BJ (cell line): ENCODE measurements around the gene NDP. TPM values are rescaled to one million over a fixed set of nuclear protein-coding genes. Genes with fewer than 3 reads are reported as not detected.

Experiments used
- CTCF ChIA-PET: fragments of 350-600 bp; formaldehyde crosslinking; extraction: SDS; loops from one replicate; lab custom pipeline; 2021; ENCODE audit warnings: antibody characterized with exemption, inconsistent platforms; lab: Yijun Ruan, JAX
- POLR2A ChIA-PET: fragments of 300-600 bp; sonication (Branson Sonifier 250); formaldehyde crosslinking; extraction: SDS; loops from one replicate; lab custom pipeline; 2021; ENCODE audit warnings: antibody characterized with exemption; lab: Charles Lee
- DNase-seq: peaks from one replicate; pipeline ENCODE4 v3.0.0-alpha.2; 2011; ENCODE audit warnings: low read depth
- H3K27me3 ChIP-seq: 2 replicates; pipeline ENCODE4 v1.6.0; 2011; ENCODE audit warnings: low read length; ENCODE audit not compliant: control insufficient read depth, insufficient read depth
- H3K36me3 ChIP-seq: 2 replicates; pipeline ENCODE4 v1.5.1; 2011; ENCODE audit warnings: low read length; ENCODE audit not compliant: control insufficient read depth, insufficient read depth
- H3K4me3 ChIP-seq: 2 replicates; pipeline ENCODE4 v1.5.1; 2011; ENCODE audit warnings: low read depth, mild to moderate bottlenecking, control low read depth, low read length
- CTCF ChIP-seq: IDR thresholded peaks from 2 replicates; pipeline ENCODE4 v1.5.1; 2011; ENCODE audit warnings: low read depth, mild to moderate bottlenecking, control low read depth, inconsistent platforms, low read length, moderate library complexity; ENCODE audit not compliant: insufficient read depth
- polyA plus RNA-seq: library from polyadenylated mRNA; depleted of rRNA; stranded (reverse); fragments of >200 nt; gene quantifications from 2 replicates; pipeline ENCODE4 v1.2.3, GENCODE V29; 2011

Gene NDP
- polyA plus RNA-seq, 1 experiment: not detected

DNA sequence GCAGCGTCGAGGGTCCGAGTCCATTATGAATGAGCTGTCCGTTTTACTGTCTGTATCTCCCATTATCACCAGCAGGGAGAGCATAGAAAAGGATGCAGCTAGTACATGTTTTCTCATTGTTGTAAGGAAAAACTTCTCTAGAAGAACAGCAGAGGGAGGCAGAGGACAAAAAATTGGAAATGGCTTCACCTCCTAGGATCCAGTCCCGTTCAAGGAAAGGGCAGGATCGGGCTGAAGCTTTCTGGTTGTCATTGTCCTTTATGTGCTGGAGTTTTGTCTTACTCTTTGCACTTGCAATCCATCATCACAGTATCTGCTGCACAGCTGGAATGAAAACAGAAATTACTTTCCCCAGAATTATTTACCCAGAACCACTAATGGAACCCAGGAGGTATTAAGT, 14.7 kb downstream of the NDP start:
- Histone ChIP-seq H3K27me3 (no peaks in the 10 kb centered on the region), H3K36me3 (no peaks in the 10 kb centered on the region), H3K4me3 (no peak overlapping the region)
- peak; percentile 66 for TF ChIP-seq CTCF
- POLR2A ChIA-PET: interaction anchor here (0.6 kb wide), 1 partner anchor 253 kb away, joined by 5 read pairs; no protein-coding TSS in a partner anchor
- CTCF ChIA-PET: interaction anchor here (0.8 to 3.7 kb wide), 21 partner anchors 8 to 304 kb away, joined by 3 to 42 read pairs (median 4); partner anchors contain the start of gene NDP
- peak; percentile 19 for DNase-seq

- no peaks in the 10 kb centered on the region for H3K27me3 ChIP-seq
Measured at GRCh38 chrX:43956034-43956433, 17.2 kb downstream of the NDP start.

GRCh38 chrX:43953218-43953617, 20.0 kb downstream of the NDP start:
- no peak for DNase-seq
- Histone ChIP-seq H3K4me3 (no peak overlapping the region), H3K36me3 (no peaks in the 10 kb centered on the region), H3K27me3 (no peaks in the 10 kb centered on the region)
- TF ChIP-seq CTCF: no peak
- ChIA-PET POLR2A (no interaction called here), CTCF (interaction anchor here (0.9 to 1.3 kb wide), 2 partner anchors 73 to 291 kb away, joined by 4 read pairs; no protein-coding TSS in a partner anchor)

More at GRCh38 chrX:43956034-43956433, 17.2 kb downstream of the NDP start:
- no peak for TF ChIP-seq CTCF
- ChIA-PET CTCF (no interaction called here), POLR2A (no interaction called here)
- no peak overlapping the region for H3K4me3 ChIP-seq
- no peaks in the 10 kb centered on the region for H3K36me3 ChIP-seq
- no peak for DNase-seq

GRCh38 chrX:43949669-43950068, 23.5 kb downstream of the NDP start:
- Histone ChIP-seq H3K36me3 (no peaks in the 10 kb centered on the region), H3K27me3 (no peaks in the 10 kb centered on the region), H3K4me3 (no peak overlapping the region)
- TF ChIP-seq CTCF: peak; percentile 21; the same call in 1 of the 2 replicates
- POLR2A ChIA-PET: no interaction called here
- CTCF ChIA-PET: interaction anchor here (1.4 to 1.9 kb wide), 2 partner anchors 9 to 10 kb away, joined by 3 to 6 read pairs; no protein-coding TSS in a partner anchor
- no peak for DNase-seq

GRCh38 chrX:43940816-43941474, 32.2 kb downstream of the NDP start:
- ChIA-PET POLR2A (no interaction called here), CTCF (no interaction called here)
- Histone ChIP-seq H3K4me3 (no peak overlapping the region), H3K36me3 (no peaks in the 10 kb centered on the region), H3K27me3 (no peaks in the 10 kb centered on the region)
- DNase-seq: no peak
- TF ChIP-seq CTCF: no peak
